GM13977 (cell line): ENCODE data around the gene IL4R.

ENCODE experiments used
- DNase-seq: peaks from one replicate; pipeline ENCODE4 v3.0.0; 2012; ENCODE audit warnings: low spot score
- in situ Hi-C: fragments of 300-500 bp; cut with MboI; formaldehyde crosslinking; loops from one replicate; pipeline ENCODE4 v1.12.0; 2022; ENCODE audit warnings: low sequenced_read_pairs, low pct_unique_long_range_greater_than_20kb, mixed read lengths, inconsistent platforms; ENCODE audit not compliant: unreplicated experiment
- TF ChIP-seq, protein P1 (sequence below): IDR thresholded peaks from 2 replicates; pipeline ENCODE4 v1.5.1; 2012; ENCODE audit warnings: mild to moderate bottlenecking, control low read depth; ENCODE audit not compliant: insufficient read depth; ENCODE audit errors: extremely low read depth, missing control alignments

The IL4R gene

DNA sequence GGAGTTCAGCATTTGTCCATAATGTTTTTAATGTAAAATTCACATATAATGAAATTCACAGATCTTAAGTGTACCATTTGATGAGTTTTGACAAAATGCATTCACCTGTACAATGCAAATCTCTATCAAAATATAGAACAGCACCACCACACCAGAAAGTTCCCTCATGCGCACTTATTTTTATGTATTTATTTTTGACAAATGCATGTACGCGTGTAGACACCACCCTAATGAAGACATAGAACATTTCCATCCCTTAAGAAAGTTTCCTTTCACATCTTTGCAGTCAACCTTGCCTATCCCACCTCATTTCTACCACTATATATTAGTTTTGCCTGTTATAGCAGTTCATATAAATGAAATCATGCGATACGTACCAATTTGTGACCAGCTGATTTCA lies 15.6 kb upstream of the IL4R start:
- DNase-seq: no peak
- TF ChIP-seq, protein P1, sequence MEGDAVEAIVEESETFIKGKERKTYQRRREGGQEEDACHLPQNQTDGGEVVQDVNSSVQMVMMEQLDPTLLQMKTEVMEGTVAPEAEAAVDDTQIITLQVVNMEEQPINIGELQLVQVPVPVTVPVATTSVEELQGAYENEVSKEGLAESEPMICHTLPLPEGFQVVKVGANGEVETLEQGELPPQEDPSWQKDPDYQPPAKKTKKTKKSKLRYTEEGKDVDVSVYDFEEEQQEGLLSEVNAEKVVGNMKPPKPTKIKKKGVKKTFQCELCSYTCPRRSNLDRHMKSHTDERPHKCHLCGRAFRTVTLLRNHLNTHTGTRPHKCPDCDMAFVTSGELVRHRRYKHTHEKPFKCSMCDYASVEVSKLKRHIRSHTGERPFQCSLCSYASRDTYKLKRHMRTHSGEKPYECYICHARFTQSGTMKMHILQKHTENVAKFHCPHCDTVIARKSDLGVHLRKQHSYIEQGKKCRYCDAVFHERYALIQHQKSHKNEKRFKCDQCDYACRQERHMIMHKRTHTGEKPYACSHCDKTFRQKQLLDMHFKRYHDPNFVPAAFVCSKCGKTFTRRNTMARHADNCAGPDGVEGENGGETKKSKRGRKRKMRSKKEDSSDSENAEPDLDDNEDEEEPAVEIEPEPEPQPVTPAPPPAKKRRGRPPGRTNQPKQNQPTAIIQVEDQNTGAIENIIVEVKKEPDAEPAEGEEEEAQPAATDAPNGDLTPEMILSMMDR: no peak
- in situ Hi-C loops: no loop called here

DNA sequence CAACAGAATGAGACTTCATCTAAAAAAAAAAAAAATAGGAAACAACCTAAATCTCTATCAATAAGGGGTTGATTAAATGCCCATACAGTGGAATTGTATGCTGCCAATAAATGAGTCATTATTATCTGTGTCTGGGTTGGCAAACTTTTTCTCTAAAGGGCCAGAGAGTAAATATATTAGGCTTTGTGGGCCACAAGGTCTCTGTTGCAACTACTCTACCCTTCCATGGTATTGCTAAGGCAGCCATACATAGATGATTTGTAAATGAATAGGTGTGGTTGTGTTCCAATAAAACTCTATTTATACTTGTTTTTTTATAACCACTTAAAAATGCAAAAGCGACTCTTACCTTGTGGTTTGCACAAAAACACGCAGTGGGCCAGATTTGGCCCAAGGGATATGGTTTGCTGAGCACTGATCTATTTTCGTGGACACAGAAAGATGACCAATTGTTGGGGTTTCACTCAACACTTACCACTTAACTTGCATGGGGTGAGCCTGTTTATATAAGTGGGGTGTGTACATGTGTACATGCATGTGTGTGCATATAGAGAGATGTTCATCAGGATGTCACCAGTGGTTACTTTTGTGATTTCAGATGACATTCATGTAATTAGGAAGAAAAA lies 12.4 kb upstream of the IL4R start:
- no peak for DNase-seq
- in situ Hi-C loops: no loop called here
- TF ChIP-seq, protein P1: no peak

DNA sequence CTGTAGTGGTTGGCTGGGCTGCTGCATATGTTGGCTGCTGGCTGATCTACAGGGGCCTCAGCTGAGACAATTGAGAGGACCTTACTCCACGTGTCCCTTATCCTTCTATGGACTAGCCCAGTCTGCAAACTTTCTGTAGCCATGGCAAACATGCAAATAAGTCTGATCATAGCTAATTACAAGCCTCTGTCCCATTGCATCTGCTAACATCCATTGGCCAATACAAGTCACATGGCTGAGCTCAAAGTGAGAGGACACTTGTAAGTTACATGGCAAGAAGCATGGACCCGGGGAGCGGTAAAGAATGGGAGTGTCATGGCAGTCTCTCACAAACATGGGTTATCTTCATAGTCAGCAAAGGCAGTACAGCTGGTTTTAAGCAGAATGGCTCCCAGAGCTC lies 11.6 kb upstream of the IL4R start:
- in situ Hi-C loops: no loop called here
- TF ChIP-seq, protein P1: no peak

DNA sequence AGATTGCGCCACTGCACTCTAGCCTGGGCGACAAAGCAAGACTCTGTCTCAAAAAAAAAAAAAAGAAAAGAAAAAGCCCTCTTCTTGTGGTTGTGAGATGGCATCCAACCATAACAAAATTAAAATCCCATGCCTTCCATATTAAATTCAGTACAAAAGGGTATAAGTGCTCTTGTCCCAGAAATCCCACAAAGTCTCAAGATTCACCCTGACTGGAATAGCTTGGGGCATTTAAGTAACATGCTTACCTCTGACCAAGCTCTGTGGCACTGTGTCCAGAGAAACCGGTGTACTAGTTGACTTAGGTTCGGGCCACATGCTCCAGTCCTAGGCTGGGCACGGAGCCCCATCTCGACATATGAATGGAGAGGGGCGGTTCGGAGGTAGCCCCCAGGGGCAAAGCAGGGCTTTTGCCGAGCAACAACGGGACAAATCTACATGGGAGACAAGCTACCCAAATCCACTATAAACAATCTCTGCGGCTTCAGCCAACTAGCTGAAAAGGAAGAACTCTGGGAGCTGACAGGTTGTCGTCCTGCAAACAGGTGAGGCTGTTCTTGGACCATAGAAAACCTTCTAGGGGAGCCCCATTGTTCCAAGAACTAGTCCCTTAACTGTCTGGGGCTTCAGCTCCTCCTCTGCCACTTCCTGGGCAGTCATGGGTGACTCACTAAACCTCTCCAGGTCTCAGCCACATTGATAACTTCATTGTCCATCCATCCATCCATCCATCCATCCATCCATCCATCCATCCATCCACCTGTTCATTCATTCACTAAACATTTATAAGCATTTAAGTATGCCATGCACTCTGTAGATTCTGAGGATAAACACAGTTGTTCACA lies 10.3 kb upstream of the IL4R start:
- no peak for DNase-seq
- TF ChIP-seq, protein P1: no peak
- in situ Hi-C loops: no loop called here

More for the DNA sequence above, 11.6 kb upstream of the IL4R start:
- no peak for DNase-seq

DNA sequence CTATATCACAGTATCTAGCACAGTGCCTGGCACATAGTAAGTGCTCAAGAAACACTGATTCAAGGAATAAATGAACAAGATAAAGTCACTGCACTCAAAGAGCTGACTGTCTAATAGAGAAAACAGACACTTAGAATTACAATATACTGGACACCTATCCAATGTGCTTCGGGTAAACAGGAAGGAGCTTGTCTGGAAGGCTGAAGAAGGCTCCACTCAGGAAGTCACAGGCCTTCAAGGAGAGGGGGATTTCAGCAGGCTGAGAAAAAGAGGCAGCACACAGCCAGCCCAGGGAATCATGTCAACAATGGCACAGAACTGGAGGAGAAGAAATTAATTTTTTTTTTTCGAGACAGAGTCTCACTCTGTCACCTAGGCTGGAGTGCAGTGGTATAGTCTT lies 9.7 kb upstream of the IL4R start:
- in situ Hi-C loops: no loop called here
- TF ChIP-seq, protein P1: no peak
- DNase-seq: no peak

DNA sequence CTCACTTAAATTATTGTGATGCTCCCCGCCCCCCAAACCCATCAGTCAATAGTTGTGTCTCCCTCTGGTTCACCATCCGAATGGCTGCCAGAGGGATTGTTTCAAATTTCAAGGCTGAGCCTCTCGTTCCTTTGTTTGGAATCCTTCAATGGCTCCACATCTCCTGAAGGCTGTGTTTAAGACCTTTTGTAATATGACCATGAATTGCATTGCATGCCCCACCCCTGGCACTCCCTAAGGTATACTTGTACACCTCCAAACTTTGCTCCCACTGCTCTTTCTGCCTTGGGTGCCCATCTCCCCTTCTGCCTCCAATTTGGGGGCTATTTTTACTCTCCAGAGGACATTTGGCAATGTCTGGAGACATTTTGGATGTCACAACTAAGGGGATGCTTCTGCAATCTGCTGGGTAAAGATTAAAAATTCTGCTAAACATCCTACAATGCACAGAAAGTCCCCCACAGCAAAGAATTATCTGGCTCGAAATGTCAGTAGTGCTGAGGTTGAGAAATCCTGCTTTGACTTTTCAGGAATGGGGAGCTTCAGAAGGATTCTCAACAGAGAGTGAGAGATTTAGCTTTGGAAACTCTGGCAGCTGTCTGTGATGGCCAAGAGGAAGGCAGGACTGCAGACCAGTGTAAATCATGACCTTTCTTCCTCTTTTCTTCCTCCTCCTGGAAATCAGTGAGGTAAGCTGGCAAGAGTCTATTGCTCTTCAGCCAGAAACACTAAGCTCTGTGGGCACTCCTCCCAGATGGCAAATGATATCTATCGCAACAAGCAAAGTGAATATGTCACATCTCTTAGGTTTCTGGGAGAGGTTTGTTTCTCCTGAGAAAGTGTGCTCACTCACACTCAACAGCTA lies 8.7 kb upstream of the IL4R start:
- DNase-seq: no peak
- in situ Hi-C loops: no loop called here
- TF ChIP-seq, protein P1: no peak
